RKO (cell line): ENCODE results near the gene USP11.

Experiments
- DNase-seq: peaks from one replicate; pipeline ENCODE4 v3.0.0-alpha.2; 2016; ENCODE audit warnings: low spot score

USP11 gene

DNA sequence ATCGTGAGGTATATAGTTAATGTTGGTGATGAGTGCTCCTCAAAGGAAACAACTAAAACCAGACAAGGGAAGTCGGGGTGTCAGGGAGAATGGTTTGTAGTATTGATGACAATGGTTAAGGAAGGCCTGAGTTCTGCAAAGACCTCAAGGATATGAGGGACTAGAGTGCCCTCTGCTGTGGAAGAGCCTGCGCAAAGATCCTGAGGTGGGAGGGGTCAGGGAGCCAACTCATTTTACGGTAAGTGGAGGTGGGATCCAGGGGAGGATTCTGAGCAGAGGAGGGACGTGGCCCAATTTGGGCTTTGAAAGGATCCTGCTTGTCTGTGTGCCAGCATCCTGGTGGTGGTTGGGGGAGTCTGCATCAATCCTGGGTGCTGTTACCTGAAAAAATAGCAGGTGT, 27.8 kb upstream of the USP11 start:
- no peak for DNase-seq

DNA sequence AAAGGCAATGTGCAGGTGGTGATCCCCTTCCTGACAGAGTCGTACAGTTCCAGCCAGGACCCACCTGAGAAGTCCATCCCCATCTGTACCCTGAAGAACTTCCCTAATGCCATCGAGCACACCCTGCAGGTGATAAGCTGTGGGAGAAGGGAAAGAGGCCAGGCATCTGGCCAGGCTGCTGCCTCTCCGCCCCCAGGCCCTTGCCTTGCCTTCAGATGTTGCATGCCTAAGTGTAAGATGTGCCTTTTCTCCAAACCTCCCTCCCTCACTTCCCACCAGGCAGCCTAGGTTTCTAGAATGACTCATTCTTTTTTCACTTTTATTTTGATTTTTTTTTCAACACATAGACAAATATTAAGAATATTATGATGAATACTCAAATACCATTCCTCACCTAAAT, 26.5 kb upstream of the USP11 start:
- DNase-seq: no peak

DNA sequence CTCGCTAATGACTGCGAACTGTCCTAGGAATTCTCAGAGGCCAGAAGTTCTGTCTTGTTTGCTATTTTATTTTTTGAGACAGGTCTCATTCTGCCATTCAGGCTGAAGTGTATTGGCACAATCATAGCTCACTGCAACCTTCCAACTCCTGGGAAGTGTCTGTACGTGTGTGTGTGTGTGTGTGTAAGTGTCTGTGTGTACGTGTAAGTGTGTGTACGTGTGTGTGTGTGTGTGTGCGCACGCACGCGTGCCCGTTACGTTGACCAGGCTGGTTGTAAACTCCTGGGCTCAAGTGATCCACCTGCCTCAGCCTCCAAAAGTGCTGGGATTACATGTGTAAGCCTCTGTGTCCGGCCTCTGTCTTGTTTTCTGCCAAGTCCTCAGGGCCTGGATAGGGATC, 24.7 kb upstream of the USP11 start:
- no peak for DNase-seq

DNA sequence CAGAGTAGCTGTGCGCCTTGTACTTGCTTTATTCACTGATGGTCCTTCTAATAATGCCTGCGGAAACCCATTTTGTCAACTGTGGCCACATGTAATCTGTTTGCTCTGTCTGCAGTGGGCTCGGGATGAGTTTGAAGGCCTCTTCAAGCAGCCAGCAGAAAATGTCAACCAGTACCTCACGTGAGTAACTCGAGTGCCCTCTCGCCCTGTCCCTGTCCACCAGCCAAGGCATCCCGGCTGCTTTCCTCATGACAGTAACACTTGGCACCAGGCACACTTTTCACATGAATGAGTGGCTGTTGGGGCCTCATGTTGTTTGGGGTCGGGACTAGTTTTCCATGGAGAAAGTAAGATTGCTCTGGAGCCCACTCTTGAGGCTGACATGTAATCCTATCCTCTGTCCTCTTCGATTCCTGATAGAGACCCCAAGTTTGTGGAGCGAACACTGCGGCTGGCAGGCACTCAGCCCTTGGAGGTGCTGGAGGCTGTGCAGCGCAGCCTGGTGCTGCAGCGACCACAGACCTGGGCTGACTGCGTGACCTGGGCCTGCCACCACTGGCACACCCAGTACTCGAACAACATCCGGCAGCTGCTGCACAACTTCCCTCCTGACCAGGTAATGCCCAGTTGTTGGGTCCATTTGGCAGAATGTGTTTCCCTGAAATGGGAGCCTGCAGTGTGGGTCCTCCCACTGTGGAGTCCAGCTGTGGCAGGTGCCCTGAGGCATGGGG, 23.1 kb upstream of the USP11 start:
- DNase-seq: no peak

DNA sequence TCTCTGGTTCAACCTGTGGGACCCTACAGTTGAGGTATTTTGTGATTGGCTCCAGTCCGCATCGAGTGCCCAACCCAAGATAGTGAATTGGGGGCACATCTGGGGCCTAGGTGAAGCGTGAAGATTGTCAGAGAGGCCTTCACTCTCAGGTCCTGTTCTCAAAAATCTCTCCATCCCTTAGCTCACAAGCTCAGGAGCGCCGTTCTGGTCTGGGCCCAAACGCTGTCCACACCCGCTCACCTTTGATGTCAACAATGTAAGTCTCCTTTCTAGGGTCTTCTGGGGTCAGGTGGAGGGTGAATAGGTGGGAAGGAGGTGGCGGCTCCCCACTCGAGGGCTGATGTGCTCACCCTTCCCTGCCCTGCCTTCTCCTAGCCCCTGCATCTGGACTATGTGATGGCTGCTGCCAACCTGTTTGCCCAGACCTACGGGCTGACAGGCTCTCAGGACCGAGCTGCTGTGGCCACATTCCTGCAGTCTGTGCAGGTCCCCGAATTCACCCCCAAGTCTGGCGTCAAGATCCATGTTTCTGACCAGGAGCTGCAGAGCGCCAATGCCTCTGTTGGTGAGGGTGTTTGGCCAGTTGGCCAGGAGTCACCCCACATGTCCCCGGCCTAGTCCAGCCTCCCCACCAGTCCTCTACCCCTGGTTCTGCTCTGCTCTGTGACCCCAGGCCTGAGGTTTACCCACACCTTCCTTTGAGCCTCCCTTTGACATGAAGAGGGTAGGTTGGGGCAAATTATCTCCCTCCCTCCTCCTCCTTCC, 22.0 kb upstream of the USP11 start:
- no peak for DNase-seq

DNA sequence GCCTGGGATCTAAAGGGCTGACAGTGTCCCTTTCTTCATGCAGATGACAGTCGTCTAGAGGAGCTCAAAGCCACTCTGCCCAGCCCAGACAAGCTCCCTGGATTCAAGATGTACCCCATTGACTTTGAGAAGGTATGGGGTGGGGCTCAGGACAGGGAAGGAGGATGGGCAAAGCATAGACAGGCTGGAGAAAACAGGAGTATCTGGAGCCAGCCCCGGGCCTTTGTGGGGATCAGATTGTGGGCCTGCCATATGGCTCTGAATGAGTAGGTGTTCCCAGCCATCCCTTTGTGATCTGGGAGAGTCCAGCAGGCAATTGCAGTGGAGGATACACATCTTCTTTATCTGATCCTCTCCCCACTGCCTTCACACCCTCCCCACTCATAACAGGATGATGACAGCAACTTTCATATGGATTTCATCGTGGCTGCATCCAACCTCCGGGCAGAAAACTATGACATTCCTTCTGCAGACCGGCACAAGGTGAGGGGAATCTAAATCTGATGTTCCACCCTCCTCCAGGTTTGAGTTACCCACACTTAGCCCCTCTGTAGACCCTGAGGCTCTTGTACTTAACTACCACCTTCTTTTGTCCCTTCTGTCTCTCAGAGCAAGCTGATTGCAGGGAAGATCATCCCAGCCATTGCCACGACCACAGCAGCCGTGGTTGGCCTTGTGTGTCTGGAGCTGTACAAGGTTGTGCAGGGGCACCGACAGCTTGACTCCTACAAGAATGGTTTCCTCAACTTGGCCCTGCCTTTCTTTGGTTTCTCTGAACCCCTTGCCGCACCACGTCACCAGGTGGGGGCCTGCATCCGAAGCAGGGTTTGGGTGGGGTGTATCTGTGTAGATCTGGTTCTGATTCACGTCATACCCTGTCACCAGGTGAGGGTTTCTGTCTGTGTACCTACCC, 20.2 kb upstream of the USP11 start:
- no peak for DNase-seq

DNA sequence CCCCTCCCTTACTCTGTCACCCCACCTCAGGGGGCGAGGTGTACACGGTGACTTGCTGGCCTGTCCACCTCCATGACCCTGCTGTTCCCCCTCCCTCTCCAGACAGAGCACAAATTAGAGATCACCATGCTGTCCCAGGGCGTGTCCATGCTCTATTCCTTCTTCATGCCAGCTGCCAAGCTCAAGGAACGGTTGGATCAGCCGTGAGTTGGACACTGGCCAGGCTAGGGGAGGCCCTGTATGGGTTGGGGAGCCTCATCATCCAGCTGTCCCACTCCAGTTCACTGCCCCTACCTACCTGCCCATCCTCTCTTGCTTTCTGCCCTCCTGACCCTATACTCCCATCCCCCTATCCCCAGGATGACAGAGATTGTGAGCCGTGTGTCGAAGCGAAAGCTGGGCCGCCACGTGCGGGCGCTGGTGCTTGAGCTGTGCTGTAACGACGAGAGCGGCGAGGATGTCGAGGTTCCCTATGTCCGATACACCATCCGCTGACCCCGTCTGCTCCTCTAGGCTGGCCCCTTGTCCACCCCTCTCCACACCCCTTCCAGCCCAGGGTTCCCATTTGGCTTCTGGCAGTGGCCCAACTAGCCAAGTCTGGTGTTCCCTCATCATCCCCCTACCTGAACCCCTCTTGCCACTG, 18.3 kb upstream of the USP11 start:
- no peak for DNase-seq

DNA sequence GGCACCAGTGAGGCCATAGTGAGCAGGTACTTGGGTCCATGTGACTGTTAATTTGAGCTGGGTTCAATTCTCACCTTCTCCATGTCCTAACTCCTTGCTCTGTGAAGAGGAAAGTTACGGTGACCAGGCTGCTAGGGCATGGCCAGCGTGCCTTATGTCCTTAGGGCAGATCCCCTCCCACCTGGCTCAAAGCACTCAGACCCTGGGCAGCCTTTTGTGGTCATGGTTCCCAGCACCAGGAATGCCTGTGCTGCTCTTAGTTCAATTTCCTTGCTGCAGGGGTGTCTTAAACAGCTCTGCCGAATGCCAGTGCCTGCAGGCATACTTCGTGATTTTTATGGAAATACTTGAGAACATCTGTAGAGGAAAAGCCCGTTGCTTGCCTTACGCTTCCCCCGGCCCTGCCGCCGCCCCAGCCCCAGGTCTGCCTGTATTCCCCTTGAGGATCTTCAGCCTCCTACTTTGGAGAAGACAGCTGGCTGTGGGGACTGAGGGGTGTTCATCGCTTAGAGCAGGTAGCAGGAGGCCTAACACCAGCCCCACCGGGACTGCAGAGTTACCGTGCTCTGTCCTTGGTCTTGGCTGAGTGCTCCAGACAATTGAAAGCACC, 17.4 kb upstream of the USP11 start:
- DNase-seq: no peak

DNA sequence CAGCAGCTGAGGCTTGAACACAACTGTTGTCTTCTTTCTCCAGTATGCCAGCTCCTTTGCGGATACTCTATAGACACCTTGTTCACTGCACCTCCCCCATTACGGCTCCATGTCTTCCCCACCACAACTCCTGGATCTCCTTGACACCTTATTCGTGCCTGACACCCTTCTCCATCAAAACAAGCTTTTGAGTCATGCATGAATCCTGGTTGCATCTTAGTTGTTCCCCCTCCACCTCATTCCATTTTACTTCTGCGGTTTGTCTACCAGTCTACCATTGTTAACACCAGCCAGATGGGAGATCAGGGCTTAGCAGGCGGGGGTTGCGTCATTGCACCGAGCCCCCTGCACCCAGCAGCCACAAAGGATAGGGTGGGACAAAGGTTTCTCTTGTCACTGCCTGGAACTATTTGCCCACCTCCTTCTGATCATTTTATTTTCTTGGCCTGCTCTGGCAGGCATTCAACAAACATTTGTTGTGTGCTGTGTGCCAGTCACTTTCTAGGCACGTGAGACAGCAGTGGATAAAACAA, 16.4 kb upstream of the USP11 start:
- no peak for DNase-seq

DNA sequence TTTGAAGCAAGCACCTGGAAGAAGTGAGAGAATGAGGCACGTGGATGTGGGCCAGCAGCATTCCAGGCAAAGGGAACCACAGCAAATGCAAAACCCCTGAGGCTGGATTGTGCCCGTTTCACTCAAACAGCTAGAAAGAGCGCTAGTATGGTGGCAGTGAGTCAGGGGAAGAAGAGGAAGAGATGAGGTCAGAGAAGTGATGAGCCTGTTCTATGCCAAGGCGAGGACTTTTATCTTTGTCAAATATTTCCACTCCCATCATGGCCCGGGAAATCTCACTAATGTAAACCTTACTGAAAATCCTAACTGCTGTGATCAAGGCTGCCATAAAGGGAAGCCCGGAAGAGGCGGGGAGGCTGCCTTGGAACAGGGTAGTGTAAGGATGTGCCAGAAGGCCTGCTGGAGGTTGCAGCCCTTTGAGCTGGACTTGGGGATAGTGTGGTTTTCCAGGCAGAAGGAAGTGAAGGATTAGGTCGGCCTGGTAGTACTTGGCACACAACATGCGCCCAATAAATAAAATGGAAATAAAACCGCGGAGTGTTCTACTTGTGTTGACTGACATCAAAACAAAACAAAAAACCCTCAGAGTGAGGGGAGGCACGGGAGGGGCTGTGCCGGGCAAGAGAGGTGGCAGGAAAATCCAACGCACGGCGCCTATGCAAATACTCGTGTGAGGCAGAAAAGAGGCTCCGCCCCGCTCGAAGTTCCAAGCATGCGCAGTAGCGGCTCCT, 15.5 kb upstream of the USP11 start:
- DNase-seq: peak; percentile 84

DNA sequence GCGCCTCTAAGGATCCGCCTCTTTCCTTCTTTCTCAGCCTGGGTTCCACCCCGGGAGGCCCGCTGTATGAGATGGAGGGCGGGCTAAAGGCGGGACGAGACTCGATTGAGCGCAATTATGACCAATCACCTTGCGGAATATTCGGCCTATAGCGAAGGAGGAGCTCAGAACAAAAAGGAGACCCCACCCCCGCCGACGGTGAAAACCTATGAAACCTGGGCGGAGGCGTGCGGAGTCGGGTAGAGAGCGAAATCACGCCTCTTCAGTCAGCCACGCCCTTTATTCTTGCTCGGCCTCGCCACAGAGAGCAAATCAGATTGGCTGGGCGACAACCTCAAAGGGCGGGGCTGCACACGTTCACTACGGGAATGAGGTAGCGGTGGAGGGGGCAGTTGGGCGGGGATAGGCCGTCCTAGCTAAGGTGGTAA, 14.9 kb upstream of the USP11 start:
- DNase-seq: peak; percentile 99

DNA sequence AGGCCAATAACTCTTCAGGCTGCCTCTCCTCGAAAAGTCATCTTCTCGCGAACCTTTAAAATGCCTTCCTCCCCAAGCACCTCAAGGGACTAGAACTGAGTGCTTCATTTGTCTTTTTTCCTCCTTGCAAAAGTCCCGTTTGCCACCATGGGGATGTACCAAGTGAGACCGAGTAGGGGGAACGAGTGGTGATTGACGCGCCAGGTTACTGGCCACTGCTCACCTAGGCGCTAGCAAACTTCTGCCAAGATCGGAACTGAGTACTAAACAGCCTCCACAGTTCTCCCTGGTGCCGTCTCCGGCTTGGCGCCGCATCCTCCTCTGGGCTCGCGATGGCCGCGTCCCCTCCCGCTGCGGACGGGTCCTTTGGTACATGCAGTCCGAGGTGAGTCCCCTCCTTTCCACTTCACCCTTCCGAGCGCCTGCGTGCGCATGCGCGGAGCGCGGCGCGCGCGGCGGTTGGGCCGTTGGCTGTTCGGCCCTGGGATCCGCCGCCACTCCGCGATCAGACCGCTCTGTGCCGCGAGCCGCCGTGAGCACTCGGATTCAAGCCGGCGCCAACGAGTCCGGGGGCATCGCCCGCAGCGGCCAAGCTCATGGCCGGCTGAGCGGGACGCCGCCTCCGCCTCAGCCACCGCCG, 14.4 kb upstream of the USP11 start, which contains the start of gene CDK16:
Gene CDK16 (plus strand): TSS at position 402 of the 640 bp plus-strand sequence. CDS start 4,877 bp downstream, outside the sequence.
- peak; percentile 85 for DNase-seq

DNA sequence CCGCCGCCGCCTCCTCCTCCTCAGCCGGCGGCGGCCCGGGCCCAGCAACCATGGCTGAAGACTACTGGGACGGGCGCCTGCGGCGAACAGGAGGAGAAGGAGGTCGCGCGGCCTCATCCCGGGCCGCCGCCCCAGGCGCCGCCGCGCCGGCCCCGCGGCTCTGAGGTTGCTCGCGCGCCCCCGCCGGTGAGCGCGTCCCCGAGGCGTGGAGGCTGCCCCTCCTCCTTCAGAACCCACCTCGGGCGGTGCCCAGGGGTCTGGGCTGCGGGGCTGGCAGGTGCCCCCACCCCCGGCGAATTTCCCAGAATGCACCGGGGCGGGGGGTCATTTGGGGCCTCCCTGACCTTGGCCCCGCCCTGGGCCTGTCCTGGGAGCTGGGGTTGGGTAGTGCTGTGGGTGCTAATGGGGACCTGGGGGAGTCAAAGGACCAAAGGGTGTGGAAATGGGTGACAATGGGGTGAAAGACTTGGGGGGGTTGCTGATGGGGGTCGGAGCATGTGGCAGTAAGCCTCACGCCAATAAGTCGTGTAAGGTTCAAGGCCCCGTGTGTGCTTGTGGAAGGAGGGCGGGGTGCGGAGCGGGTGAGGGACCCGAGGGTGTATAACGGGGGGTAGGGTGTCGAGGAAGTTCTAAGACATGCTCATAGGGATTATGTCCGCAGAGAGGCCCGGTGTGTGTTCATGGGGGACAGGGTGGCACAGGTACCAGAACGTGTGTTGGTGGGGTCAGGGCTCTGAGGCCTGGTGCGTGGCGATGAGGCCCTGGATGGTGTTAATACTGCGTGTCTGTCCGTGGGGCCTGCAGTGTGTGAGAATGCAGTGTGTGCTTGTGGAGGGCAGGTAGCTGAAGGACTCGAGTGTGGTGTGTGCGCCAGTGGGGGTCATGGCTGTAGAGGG, 13.6 kb upstream of the USP11 start:
- no peak for DNase-seq

DNA sequence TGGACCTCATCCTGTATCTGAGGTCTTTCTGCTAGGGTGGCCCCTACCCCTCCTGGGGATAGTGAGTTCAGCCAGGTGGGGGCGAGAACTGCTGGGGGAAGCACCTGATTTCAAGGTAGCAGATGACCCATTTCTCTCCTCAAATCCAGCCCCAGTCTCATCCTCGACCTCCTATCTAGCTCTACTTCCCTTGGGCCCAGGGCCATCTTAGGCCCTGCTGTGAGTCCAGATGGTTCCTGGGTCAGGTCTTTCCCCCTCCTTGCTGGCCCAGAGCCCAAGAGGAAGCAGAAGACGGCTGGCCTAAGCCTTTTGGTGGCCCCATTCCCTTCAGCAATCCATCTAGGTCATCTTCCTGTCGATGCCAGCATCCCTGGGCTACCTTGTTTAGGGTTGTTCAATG, 11.1 kb upstream of the USP11 start:
- DNase-seq: no peak

DNA sequence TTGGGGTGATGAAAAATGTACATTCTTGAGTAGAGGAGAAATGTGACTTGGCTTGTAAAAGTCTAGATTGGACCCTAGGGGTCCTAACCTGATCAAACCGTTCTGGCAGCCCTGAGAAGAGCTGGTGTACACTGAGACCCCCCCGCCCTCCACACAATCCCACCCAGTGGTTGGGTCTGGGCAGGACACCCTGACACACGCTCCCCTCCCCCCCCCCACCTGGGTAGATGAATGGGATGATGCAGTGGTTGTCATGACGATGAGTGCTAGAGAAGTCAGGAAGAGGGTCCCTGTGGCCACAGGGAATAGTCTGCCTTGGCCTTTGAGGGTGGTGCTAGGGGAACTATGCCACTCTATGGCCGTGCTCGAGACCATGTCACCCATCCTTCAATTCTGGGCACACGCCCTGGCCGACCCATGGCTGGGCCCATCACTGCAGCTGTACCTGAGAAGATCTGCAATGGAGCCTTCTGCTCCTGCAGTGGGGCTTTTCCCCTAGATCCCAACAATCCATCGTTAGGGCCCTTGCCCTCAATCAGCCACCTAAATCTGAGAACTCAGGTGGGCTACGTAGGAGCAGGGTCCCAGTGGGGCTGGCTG, 10.0 kb upstream of the USP11 start:
- DNase-seq: no peak

DNA sequence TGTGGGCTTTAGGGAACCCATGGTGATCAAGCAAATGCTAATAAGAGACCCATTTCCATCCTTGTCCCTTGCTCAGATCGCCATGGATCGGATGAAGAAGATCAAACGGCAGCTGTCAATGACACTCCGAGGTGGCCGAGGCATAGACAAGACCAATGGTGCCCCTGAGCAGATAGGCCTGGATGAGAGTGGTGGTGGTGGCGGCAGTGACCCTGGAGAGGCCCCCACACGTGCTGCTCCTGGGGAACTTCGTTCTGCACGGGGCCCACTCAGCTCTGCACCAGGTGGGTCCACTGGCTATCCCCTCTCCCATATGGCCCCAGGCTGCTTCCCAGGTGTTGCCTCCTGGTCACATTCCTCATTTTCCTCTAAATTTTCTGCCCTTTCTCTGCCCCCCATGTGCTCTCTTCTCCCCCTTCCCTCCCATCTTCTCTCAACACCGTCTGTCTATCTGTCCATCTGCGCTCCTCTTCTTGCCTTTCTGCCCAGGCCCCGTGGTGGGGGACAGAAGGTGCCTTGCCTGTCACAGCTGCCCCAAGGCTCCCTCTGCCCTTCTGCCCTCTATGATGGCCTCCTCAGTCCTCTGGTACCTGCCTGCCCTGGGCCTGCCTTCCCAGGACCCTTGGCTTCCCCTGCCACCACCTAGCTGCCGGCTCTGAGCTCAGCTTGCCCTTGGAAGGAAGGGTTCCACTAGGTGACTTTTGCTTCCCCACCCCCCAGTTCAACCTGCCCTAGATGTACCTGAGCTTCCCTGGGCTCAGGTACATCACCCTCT, 9.1 kb upstream of the USP11 start:
- DNase-seq: no peak

DNA sequence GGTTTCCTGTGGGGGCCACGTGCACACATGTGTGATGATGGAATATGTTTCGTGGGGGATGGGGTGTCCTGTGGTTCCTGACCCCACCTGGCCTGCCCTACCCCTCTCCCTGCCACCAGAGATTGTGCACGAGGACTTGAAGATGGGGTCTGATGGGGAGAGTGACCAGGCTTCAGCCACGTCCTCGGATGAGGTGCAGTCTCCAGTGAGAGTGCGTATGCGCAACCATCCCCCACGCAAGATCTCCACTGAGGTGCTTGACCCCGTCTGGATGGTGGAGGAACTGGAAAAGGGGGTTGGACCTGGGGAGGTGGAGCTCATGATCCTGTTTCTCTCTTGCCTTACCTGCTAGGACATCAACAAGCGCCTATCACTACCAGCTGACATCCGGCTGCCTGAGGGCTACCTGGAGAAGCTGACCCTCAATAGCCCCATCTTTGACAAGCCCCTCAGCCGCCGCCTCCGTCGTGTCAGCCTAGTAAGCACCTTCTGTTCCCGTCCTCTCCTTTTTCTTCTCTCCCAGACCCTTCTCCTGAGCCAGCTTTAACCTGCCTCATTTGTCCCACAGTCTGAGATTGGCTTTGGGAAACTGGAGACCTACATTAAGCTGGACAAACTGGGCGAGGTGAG, 8.4 kb upstream of the USP11 start:
- DNase-seq: no peak
